Measurements from ENCODE around the gene ADGRB2.

Gene ADGRB2, protein sequence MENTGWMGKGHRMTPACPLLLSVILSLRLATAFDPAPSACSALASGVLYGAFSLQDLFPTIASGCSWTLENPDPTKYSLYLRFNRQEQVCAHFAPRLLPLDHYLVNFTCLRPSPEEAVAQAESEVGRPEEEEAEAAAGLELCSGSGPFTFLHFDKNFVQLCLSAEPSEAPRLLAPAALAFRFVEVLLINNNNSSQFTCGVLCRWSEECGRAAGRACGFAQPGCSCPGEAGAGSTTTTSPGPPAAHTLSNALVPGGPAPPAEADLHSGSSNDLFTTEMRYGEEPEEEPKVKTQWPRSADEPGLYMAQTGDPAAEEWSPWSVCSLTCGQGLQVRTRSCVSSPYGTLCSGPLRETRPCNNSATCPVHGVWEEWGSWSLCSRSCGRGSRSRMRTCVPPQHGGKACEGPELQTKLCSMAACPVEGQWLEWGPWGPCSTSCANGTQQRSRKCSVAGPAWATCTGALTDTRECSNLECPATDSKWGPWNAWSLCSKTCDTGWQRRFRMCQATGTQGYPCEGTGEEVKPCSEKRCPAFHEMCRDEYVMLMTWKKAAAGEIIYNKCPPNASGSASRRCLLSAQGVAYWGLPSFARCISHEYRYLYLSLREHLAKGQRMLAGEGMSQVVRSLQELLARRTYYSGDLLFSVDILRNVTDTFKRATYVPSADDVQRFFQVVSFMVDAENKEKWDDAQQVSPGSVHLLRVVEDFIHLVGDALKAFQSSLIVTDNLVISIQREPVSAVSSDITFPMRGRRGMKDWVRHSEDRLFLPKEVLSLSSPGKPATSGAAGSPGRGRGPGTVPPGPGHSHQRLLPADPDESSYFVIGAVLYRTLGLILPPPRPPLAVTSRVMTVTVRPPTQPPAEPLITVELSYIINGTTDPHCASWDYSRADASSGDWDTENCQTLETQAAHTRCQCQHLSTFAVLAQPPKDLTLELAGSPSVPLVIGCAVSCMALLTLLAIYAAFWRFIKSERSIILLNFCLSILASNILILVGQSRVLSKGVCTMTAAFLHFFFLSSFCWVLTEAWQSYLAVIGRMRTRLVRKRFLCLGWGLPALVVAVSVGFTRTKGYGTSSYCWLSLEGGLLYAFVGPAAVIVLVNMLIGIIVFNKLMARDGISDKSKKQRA (N-terminal part only)

GRCh38 chr1:31764312-31765040 lies at the start of gene ADGRB2:
Gene ADGRB2 (minus strand): TSS chr1:31764340. CDS start chr1:31757221, 7,119 bp downstream.
- no peak for DNase-seq

- DNase-seq = no peak
Measured at GRCh38 chr1:31812158-31812829, 48.2 kb upstream of the ADGRB2 start.

- DNase-seq = no peak
Measured at GRCh38 chr1:31811605-31812004, 47.5 kb upstream of the ADGRB2 start.

DNA sequence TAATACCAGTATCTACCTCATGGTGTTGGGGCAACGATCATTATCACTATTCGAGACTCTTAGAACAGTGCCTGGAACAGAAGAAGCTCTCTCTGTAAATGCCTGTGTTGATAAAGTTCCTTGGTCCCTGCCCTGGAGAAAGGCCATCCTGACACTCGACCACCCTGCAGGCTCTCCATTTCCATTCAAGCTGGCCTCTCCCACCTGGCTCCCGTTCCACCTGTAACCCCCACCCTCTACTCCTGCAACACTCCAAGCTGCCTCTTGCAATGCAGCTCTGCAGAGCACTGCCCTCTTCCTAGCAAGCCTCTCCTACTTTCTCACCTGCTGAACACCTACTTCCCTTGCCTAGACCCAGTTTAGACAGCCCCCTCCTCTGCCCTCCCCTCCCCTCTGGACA lies 45.6 kb upstream of the ADGRB2 start:
- DNase-seq = no peak

GRCh38 chr1:31807273-31808048 lies 43.3 kb upstream of the ADGRB2 start:
- no peak for DNase-seq

- no peak for DNase-seq
Measured at GRCh38 chr1:31805318-31805717, 41.2 kb upstream of the ADGRB2 start.

GRCh38 chr1:31804098-31804497 lies 40.0 kb upstream of the ADGRB2 start:
- DNase-seq = no peak

DNA sequence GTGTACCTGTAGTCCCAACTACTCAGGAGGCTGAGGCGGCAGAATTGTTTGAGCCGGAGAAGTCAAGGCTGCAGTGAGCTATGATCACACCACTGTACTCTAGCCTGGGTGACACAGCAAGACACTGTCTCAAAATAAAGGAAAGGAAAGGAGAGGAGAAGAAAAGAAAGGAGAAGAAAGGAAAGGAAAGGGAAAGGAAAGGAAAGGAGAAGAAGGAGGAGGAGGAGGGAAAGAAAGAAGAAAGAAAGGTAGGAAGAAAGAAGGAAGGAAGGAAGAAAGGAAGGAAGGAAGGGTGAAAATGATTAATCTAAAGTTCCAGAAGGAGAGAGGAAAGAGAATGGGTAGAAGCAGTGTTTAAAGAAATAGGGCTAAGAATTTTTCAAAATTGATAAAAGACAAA lies 39.5 kb upstream of the ADGRB2 start:
- no peak for DNase-seq

DNA sequence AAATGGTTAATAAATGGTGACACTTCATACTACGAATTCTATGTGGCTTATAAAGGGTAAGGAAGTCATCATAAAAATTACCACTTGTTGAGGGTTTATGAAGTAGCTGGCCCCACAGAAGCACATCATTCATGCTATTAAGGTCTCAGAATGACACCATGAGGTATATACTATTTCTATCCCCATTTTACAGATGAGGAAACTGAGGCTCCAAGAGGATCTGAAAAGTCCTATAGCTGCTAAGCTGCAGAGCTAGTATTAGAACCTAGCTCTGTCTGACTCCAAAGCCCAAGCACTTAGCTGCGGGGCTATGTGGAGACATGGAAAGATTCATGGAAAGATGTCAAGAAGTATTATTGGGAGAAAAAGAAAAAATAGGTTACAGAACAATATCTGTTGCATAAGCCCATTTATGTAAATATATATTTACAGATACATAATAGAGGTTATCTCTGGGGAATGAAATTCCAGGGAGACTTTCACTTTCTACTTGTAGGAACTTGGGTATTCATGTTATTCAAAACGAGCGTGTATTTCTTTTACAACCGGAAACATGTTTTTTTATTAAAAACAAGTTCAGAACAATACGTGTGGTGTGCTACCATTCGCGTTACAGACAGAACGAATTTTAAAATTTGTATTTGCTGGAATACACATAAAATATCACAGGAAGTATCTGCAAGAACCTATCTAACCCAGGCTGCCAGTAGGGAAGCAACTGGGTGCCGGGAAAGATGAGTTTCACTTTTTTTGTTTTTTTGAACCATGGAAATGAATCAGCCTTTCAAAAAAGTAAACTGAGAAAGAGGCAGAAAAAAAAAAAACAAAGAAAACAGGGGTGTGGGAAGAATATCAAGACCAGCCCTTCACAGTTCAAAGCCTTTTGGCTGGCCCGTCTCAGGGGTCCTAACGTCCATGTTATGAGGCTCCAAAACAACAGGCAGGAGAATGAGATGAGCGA lies 38.3 kb upstream of the ADGRB2 start:
- DNase-seq = no peak

DNA sequence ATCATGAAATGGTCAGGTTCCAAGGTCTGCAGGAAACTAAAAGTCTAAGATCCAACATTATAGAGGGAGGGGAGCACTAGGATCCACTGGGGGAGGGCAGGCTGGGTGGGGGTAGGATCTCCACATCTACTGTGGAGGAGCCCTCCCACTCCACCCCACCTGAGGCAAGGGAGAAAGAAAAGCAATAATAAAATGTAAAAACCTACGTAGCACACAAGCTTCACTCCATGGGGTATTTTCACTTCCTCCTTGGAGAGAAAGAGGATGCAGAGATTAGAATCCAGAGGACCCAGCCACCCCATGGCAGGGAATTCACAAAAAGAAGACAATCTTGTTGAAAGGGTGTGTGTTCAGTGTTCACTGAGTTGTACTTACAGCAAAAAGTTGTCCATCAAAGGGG lies 37.3 kb upstream of the ADGRB2 start:
- no peak for DNase-seq

GRCh38 chr1:31800674-31800967 lies 36.5 kb upstream of the ADGRB2 start:
- DNase-seq = no peak

DNA sequence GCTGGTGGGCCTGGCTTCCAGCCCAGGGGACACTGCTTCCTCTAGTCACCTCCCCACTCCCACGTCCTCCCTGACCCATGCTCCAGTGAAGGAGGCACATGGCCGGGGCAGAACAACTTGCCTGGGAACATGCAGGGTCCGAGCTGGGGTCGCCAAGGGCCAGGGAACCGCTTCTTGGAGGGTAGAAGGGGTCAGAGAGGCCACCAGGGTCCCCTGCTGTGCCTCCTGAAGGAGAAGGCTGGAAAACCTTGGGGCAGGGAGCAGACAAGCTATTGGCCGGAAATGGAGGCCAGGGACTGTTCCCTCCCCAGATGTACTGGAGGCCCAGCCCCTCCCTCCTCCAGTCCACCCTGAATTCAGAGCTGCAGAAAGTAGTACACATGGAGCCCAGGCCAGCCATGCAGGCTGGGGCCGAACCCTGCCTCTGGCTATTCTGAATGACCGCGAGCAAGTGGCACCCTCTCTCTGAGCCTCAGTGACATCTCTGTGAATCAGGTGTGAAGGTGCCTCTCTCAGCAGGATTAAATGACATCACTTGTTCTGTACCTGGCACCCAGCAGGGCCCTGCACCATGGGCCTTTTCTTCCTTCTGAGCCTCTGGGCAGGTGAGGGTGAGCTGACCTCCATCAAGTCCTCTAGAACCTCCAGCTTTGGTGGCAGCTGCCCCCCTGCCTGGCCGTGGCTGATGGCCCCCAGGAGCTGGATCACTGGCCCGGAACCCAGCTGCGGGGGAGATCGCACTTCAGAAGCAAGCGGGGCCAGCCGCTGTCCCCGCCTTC lies 35.9 kb upstream of the ADGRB2 start:
- no peak for DNase-seq

GRCh38 chr1:31799196-31799894 lies 35.2 kb upstream of the ADGRB2 start:
- no peak for DNase-seq

DNA sequence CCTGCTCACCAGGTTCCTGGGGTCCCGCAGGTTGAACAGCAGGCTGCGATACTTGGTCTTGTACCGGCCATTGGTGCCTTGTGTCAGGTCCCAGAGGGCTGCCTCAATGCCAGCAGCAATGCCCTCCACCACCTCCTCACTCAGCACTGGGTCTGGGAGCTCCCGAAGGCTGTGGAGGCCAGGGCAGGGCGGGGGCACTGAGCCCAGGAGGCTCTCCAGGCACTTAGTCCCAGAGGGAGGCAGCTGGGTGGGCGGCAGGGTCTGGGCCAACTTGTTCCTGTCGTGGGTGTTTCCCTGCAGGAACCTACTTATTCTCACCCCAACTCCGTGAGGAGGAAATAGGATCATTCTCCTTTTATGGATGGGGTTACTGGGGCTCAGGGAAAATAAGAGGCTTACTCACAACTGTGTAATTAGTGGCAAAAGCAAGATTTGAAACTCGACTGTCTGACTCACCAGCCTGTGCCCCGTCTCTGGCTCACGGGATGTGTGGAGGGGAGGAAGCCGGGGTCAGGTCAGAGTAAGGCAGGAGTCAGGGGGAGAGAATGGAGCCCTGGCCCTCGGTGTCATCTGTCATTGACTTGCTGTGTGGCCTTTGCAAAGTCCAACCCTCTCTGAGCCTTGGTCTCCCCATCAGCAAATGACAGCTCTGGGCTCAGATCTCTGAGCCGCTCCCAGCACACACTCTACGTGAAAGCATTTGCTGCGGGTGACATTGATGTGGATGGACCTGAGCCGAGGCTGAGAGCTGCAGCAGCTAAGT lies 34.5 kb upstream of the ADGRB2 start:
- DNase-seq = no peak

DNA sequence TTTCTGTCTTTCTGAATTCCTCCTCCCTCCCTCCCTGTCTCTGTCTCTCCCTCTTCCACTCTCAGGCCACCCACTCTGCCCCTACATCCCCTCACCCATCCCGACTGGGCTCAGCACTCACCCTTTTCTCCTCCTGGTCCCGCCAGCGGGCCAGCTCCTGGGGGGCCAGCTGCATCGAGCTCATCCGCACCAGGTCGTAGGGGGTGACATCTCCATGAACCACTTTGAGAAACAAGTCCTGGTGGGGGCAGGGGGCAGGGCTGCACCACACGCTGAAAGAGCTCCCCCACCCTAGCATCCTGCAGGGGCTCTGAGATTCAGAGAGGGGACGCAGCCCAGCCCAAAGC lies 33.9 kb upstream of the ADGRB2 start:
- no peak for DNase-seq

GRCh38 chr1:31797216-31797615 lies 33.1 kb upstream of the ADGRB2 start:
- DNase-seq = no peak

DNA sequence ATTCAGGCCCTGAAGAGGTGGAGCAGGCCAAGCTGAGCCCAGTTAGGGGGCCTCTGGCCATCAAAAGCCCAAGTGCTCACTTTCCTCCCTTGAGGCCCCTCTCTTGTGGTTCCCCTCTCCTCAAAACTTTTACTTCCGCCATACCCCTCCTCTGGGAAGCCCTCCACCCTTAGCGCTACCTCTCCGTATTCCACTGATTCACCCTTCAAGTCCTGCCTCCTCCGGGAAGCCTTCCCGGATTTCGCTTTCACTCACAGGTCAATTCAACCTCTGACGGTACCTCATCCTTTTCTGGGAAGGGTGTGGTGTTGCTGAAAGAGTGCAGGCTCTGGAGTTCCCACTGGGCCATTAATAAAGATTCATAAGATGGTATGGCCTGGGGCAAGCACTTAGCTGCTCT lies 32.6 kb upstream of the ADGRB2 start:
- DNase-seq = no peak

Data from SIG-M5 (cell line).